Erythroblast (primary cell): ENCODE data around the gene SLC7A14.

ENCODE experiments used
- GATA1 ChIP-seq: IDR thresholded peaks from 2 replicates; pipeline ENCODE4 v1.6.1; 2011; ENCODE audit warnings: low read depth, mild to moderate bottlenecking, control low read depth, low read length, moderate library complexity
- POLR2A ChIP-seq: IDR thresholded peaks from 2 replicates; pipeline ENCODE4 v1.6.1; 2011; ENCODE audit warnings: mild to moderate bottlenecking, low read length

DNA sequence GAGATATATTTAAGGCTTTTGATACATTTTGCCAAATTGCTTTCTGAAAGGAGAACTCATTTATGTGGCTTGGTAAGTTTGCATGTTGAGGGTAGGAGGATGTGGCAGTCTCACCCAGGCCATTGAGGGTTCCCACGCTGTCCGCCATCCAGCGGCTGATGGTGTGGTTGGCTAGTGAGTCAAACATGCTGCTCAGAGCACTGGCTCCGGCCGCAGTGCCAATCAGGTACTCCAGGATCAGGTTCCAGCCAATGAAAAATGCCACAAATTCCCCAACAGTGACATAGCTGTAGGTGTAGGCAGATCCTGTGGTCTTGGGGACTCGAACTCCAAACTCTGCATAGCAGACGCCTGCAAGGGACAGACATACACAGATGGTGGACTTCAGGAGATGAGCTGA lies 84.9 kb downstream of the SLC7A14 start:
- TF ChIP-seq POLR2A: no peak
- TF ChIP-seq GATA1: no peak
